DMS79 (cell line): ENCODE measurements around the gene HSD17B8.

ENCODE experiments used
- DNase-seq: peaks from one replicate; lab custom pipeline; 2025; lab: John Stamatoyannopoulos, UW

Gene HSD17B8

DNA sequence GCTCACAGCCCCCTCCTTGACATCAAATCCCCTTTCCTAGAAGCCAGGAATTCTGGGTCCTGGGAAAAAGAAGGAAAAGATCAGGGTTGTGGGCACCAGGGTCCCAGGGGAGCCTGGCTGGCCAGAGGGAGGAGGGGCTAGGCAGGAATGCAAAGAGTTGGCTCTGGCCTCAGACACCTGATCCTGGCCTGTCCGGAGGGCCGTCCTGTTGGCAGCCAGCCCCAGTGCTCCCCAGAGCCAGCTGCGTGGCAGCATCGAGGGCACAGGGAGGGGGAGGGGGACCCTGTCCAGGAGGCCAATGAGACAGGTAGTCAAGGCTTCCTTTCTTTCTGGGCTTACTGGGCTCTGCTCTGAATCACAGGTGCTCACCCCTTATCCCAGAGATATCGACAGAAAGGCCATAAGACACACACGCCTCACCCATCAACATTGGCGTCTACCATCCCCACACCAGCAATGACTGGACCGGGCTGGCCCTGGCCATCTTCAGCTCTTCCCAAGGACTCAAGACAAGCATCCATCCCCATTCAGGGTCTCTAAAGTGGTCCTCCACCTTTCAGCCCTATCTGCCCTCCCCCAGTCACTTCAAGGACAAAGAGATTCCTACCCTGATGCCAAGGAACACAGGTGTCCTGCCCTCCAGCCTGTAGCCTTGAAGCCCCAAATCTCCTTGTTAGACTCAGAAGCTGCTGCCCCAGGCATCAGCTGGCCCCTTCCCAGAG, 12.9 kb upstream of the HSD17B8 start:
- DNase-seq: no peak

DNA sequence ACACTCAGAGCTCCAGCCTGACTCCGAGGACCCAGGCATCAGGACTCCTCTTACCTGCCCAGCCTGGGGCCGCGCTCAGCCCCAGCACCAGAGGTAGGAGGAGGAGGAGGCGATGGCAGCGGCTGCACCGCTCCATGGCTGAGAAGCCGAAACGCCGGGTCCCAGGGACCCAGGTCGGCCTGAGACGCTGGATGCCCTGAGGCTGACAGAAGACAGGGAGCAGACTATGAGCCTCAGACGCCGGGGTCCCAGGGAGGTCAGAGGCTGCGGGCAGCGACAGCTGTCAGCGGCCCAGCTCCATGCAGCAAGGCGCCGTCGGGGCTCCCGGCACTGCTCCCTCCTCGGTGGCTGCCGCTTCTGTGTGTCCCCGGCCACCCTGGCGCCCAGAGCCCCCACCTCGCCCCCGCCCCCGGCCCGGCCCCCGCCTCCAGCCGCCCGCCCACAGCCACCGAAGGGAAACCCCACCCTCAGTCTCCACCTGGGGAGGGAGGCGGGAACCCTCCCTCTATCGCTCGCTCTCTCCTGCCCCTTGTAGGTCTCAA, 12.3 kb upstream of the HSD17B8 start, which contains the start of gene COL11A2:
COL11A2 (minus strand) TSS at position 363 of the 542 bp plus-strand sequence; CDS start at position 136, 227 bp downstream.
- DNase-seq: no peak

DNA sequence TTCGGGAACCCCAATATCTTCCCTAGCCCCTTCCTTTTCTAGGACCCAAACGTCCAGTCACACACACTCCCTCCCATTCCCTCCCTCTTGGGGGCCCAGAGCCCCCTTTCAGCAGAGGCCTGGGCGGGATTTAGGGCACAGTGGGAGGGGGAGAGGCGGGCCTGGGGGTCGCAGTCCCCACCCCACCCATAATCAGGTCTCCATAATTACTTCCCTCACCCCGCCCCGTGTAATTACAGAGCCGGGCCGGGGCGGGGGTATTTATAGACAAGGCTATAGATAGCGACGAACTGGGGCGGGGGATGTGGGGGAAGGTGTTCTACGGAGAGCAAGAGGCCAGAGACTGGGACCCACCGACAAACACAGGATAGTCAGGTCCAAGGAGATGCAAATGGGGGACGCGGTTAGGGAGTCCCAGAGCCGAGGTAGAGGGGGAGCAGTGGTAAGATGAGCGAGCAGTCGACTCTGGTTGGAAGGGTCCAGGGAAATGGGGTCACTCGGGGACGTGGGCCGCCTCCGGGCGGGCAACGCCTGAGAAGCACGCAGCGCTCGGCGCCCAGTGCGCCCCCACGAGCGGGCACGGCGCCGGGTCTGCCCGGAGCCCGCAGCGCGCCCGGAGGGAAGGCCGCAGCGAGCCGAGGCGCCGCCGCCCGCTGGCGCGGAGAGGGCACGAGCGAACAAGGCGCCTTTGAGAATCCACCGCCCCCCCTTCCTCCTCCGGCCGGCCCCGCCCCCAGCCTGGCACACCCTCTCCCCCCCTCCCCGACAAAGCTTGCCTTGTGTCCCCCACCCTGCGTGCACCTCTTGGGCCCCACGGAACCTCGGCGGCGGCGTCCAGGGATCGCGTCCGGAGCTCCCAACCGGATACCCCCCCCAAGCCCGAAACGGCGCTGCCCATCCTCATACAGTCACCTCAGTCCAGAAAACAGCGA, 11.5 kb upstream of the HSD17B8 start:
- no peak for DNase-seq

DNA sequence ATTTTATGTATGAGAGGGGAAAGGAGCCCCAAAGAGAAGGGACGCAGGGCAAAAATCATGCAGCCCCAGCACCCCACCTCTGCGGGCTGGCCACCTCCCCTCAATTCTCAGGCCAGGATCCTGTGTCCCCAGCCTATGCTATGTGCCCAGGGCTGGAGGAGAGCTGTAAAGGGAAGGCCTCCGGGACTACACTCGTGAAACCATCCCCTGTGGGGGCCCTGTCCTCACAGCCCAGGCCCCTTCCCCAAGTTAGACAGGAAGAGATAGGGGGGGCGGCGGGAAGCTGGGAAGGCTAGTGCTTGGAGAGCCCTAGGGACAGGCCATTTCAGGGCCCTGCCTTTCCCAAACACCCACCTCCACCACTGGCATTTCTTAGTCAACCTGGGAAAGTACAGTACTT, 10.8 kb upstream of the HSD17B8 start:
- DNase-seq: no peak

DNA sequence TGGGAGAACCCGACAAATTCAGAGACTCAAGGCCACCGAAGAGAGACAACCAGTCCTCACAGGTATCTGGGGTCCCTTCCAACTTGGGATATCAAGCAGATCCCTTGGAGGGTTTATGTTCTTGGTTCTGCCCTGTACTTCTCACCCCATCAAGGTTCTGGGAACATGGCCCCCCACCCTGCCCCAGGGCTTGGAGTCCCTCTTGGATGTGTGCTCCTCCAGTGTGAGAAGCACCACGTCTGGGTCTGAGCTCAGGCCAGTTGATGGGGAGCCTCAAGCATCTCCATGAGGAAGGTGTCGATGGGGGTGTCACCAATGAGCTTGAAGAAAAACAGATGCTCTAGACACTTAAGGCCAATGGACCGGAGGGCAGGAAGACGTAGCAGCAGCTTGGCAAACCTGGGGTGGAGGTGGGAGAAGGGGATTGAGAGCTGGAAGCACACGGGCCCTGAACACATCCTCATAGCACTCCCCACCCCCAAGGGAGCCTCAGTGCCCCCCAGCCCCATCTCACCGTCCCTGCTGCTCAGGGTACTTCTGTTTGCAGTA, 9.9 kb upstream of the HSD17B8 start:
- no peak for DNase-seq

DNA sequence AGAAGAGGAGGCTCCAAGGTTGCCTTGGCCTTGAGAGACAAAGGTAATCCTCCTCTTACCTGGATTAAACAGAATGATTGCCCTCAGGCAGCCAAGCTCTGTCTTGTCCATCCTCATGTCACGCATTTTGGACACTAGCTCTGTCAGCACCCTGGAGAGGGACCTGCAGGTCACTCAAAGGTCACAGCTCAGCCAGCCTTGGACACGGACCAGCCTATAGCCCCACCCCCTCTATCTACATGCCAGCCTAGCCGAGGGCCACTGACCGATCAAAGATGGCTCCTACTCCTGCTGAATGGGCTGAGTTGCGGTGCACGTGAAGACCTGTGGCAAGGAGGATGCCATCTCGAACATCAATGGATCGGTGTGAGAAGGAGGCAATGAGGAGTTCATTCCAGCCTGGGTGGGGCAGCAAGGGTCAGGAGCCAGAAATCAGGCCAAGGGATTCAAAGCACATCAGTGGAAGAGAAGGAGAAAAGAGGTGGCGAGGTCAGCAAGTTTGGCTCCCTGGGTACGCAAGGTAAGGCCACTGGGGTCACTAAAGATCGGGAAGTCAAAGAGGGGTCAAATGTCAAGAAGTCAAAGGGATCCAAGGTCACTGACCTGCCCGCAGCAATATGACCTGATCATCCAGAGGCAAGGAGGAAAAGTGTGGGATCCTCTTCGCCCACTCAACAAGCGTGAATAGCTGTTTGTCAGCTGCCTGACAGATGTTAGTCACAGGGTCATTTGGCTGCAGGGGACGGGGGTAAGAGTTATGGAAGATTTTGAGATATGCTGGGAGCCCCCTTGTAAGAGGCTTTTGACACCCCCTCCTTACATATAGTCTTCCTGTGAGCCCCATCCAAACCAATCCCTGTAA, 8.9 kb upstream of the HSD17B8 start:
- DNase-seq: no peak

DNA sequence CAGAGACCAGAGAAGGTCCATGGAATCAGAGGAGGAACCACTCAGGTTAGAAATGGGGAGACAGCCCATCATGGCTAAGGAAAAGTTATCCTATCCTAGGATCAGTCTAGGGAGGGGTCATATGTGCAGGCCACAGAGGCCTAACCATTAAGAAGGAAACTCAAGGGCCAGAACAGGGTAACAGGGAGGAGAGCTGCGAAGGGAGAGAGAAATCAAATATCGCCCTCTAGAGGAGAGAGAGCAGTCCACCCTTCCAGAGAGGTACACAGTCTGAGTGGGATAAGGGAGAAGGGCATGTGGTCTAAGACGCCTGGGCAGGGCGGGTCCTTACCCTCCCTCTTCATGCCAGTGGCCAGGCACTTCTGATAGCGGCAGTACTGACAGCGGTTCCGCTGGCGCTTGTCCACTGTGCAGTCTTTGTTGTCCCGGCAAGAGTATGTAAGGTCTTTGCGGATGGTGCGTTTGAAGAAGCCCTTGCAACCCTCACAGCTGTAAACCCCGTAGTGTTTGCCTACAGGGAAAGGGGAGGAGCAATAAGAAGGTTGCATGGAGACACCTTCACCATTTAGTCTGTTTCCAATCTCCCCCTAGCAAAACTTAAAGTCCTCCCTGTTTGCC, 6.9 kb upstream of the HSD17B8 start:
- peak; percentile 22 for DNase-seq

DNA sequence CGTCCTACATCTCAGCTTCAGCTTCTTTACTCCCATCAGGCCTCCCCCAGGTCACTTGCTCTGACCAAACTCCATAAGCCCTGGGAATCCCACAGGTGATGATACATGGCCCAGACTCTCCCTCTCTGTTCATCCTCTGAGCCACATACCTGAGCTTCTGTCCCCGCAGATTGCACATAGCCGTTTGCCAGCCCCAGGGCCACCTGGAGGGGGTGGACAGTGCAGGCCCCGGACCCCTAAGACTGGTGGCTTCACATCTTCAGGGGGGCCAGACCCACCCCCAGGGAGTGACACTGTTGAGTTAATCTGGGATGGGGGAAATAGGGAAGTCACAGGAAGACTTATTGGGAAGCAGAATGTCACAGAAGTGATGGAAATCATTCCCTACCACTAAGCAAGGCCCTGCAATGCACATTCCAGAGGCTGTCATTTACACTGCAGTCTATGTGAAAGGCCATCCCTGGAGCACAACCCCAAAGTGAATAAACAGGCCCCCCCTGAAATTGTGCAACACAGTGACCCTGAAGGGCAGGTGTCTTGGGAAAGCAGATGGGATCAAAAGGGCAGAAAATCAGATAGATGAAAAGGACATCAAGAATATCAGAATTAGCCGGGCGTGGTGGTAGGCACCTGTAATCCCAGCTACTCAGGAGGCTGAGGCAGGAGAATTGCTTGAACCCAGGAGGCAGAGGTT, 6.1 kb upstream of the HSD17B8 start:
- no peak for DNase-seq

DNA sequence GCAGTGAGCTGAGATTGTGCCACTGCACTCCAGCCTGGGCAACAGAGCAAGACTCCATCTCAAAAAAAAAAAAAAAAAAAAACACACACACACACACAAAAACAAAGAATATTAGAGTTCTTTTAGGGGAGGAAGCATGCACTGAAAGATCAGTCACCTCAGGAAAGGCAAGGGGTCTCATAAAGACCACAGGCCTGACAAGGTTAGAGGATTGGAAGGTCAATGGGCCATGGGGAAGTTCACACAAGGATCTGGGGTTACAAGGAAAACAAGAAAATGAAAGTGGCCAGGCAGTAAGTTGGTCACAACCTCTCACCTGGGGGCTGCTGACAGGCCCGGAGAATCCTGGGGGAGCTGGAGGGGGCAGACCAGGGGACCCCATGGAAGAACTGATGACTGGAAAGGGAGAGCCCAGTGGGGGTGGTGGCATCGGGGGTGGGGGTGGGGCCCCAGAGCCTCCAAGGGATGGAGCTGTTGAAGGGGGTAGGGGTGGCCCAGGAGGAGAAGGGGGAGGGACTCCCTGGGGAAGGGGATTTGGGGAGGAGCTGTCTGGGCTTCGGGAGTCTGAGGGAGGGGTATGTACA, 5.5 kb upstream of the HSD17B8 start:
- DNase-seq: no peak

DNA sequence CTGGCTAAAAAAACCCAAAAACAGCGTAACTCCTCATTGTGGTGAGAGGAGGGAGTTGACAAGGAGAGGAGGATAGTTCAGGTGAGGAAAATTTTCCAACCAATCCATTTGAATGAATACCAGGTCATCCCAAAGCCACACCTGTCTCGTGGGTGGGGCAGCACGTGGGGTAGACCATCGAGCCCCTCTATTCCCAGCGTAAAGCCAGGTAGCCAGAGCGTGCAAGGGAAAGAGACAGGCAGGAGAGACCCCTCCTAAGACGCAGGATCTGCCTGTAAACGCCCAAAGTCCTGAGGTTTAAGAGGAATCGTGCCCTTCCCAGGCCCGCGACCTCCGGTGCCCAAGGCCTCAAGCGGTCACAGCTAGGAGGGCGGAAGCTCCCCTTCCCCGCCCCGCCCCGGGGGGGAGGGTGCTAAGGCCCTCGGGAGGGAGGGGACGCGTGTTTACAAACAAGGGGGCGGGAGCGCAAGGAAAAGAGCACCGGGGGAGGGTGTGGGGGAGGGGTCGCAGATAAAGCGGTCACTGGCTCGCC, 4.7 kb upstream of the HSD17B8 start:
- peak; percentile 63 for DNase-seq

DNA sequence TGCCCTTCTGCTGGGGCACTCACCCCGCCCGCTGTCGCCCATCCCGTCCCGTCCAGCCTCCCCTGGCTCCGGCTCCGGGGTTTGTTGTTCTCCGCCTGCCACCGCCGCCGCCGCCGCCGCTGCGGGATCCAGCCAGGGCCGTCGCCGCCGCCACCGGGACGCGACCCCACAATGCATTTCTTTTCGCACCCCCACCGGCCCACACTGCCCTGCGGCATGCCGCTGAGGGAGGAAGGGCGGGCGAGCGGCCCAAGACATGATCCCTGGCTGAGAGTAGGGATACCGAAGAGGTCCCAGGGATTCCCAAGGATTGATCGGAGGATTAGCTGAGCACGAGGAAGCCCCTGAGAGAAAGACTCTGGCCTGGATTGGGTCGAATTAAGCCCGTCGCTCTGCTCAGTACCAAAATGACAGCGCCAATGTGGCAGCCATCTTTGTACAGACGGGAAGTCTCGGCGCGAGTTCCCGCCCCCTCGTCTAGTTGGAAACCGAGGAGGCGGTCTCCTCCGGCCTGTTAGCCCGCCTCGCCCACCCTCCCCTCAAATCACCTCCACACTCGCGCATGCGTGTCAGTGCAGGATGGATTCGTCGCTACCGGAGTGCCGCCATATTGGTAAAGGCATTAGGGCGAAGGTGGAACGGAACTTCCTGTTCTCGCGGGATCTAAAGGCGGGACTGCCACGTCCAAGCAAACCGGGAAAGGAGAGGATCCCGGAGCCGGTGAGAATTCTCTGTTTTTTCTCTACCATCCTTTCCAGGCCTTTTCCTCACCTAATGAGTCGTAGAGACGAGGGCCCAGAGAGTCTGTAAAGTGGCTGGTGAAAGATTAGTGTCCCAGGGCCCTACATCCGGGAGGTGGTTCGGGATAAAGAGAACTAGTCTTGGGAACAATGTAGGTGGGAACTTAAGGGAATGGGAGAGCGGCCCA, 4.0 kb upstream of the HSD17B8 start, which contains the start of the genes RXRB and SLC39A7:
RXRB (minus strand) TSS at position 447 of the 928 bp plus-strand sequence; CDS start at position 258, 189 bp downstream.
SLC39A7 (plus strand) TSS at position 649 of the 928 bp plus-strand sequence. CDS start 379 bp downstream, outside the sequence.
- peak; percentile 98 for DNase-seq

DNA sequence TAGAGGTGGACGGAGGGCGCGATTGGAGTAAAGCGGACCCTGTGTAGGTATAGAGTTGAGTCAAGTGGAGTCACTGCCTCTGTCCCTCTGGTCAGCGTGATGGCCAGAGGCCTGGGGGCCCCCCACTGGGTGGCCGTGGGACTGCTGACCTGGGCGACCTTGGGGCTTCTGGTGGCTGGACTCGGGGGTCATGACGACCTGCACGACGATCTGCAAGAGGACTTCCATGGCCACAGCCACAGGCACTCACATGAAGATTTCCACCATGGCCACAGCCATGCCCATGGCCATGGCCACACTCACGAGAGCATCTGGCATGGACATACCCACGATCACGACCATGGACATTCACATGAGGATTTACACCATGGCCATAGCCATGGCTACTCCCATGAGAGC, 3.3 kb upstream of the HSD17B8 start:
- no peak for DNase-seq

DNA sequence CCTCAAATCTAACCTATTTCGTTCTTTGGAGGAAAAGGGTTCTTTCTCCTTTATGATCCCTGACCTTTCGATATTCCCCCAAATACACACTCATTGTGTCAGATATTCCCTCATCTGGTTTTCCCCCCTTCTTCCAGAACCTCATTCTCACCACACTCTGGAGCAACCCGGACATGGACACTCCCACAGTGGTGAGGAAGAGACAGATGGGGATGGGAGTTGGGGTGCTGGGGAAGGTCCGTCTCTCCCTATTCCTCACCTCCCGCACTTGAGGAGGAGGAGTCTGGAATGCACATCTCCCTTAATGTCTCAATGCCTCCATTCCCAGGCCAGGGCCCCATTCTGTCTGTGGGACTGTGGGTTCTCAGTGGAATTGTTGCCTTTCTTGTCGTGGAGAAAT, 2.5 kb upstream of the HSD17B8 start:
- no peak for DNase-seq

DNA sequence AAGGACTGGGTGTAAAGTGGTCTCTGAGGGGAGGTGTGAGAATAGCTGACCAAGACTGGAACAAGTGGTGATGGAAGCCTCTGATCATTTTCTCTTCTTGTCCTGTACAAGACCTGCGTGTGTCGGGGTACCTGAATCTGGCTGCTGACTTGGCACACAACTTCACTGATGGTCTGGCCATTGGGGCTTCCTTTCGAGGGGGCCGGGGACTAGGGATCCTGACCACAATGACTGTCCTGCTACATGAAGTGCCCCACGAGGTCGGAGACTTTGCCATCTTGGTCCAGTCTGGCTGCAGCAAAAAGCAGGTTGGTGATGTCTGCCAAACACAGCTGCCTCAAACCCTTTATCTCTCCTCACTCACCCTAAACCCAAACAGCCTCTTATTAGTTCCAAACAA, 1.7 kb upstream of the HSD17B8 start:
- DNase-seq: no peak

DNA sequence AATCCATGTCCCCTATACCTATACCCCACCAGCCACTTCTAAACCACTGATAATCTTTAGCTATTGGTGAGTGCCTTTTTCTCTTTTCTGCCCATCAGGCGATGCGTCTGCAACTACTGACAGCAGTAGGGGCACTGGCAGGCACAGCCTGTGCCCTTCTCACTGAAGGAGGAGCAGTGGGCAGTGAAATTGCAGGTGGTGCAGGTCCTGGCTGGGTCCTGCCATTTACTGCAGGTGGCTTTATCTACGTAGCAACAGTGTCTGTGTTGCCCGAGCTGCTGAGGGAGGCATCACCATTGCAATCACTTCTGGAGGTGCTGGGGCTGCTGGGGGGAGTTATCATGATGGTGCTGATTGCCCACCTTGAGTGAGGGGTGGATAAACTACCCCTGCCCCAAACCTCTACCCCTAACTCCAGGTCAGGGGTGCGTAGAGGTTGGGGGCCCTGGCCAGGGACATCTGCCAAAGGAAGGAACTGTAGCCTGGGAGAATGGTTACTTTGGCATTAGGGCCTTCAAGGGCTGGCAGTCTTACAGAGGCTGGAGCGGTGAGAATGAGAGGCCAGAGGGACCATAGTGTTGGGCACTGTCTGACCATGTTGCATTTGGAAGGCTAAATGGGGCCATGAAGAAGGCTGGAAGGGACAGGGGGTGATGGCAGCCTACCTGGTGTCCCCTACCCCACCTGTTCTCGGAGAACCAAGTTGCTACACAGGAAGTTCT, 851 bp upstream of the HSD17B8 start:
- no peak for DNase-seq

DNA sequence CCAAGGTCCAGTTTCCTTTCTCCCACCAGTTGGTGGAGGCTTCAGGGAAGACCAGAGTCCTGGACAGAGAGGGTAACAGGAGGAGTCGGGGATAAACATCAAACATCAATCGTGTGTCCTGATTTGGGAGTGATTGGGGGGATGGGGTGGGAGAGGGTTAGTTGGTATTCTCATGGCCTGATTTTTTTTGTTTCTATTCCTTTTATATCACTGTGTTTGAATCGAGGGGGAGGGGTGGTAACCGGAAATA, 365 bp upstream of the HSD17B8 start:
- no peak for DNase-seq

DNA sequence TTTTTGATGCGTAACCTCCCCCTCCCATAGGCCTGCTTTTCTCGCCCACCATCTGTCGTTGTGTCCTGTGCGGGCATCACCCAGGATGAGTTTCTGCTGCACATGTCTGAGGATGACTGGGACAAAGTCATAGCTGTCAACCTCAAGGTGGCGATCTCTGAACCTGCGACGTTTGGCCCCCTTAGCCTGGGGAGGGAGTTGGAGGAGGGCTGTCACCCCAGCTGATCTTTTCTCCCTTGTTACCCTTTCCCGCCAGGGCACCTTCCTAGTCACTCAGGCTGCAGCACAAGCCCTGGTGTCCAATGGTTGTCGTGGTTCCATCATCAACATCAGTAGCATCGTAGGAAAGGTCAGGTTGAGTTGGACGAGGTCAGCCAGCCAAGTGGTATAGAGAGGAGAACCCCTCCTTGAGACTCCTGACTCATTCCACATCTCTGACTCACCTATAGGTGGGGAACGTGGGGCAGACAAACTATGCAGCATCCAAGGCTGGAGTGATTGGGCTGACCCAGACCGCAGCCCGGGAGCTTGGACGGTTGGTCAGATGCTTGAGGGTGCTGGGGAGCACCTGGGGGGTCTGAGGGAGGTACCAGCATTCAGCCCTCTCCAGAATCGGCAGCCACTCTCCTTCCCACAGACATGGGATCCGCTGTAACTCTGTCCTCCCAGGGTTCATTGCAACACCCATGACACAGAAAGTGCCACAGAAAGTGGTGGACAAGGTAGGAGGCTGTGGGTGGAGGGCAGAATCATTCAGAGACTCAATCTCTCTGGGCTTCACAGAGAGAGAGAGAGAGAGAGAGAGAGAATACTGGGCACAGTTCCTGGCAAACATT, 954 bp downstream of the HSD17B8 start:
- DNase-seq: no peak
